Endodermal cell (in vitro differentiated cells): ENCODE measurements around the gene PIK3C3. TPM values are rescaled to one million over a fixed set of nuclear protein-coding genes. Genes with fewer than 3 reads are reported as not detected.

Experiments used
- DNase-seq: peaks from one replicate; pipeline ENCODE4 v3.0.0-alpha.2; 2017
- H3K27ac ChIP-seq: 2 replicates; pipeline ENCODE4 v1.5.1; 2013; ENCODE audit warnings: mild to moderate bottlenecking, low read depth, low read length, moderate library complexity
- H3K27me3 ChIP-seq: 2 replicates; pipeline ENCODE4 v1.6.1; 2013; ENCODE audit warnings: mild to moderate bottlenecking, low read length, moderate library complexity; ENCODE audit not compliant: insufficient read depth, control insufficient read depth, poor library complexity, severe bottlenecking
- H3K36me3 ChIP-seq: 2 replicates; pipeline ENCODE4 v1.7.0; 2013; ENCODE audit warnings: mild to moderate bottlenecking, low read length, moderate library complexity; ENCODE audit not compliant: control insufficient read depth, insufficient read depth
- H3K4me1 ChIP-seq: one replicate; pipeline ENCODE4 v1.7.0; 2013; ENCODE audit warnings: low read length; ENCODE audit not compliant: control insufficient read depth, insufficient read depth
- H3K4me3 ChIP-seq: 2 replicates; pipeline ENCODE4 v1.5.1; 2013; ENCODE audit warnings: mild to moderate bottlenecking, low read length, moderate library complexity
- H3K9ac ChIP-seq: 2 replicates; pipeline ENCODE4 v1.6.1; 2013; ENCODE audit warnings: mild to moderate bottlenecking, low read length, moderate library complexity; ENCODE audit not compliant: poor library complexity, severe bottlenecking; ENCODE audit errors: extremely low read depth
- H3K9me3 ChIP-seq: 2 replicates; pipeline ENCODE4 v1.6.1; 2013; ENCODE audit warnings: mild to moderate bottlenecking, low read length, moderate library complexity; ENCODE audit not compliant: control insufficient read depth
- H3K27ac Mint-ChIP-seq: 2 replicates; pipeline ENCODE4 v1.8.0; 2020; ENCODE audit warnings: mixed read lengths
- H3K27me3 Mint-ChIP-seq: 2 replicates; pipeline ENCODE4 v1.8.0; 2021; ENCODE audit warnings: mild to moderate bottlenecking, mixed read lengths; ENCODE audit not compliant: insufficient read depth
- H3K36me3 Mint-ChIP-seq: 2 replicates; pipeline ENCODE4 v1.8.0; 2020; ENCODE audit warnings: low read depth, mixed read lengths
- H3K4me1 Mint-ChIP-seq: 2 replicates; pipeline ENCODE4 v1.8.0; 2020; ENCODE audit warnings: mixed read lengths
- H3K4me3 Mint-ChIP-seq: 2 replicates; pipeline ENCODE4 v1.8.0; 2020; ENCODE audit warnings: mild to moderate bottlenecking, moderate library complexity, mixed read lengths
- H3K9me3 Mint-ChIP-seq: 2 replicates; pipeline ENCODE4 v1.8.0; 2020; ENCODE audit warnings: mild to moderate bottlenecking, mixed read lengths
- CTCF ChIP-seq: fragments of 200-600 bp; sonication (generic); conservative IDR thresholded peaks from 2 replicates; pipeline ENCODE4 v1.5.0; 2021; ENCODE audit warnings: antibody characterized with exemption, mild to moderate bottlenecking
- WGBS, 2 experiments: methylation state at CpG; one replicate each; pipeline versions ENCODE4 v1.1.5 to v1.1.7; 2013; ENCODE audit warnings: missing lambda C conversion rate in 2 of 2, mixed read lengths in 1 of 2; ENCODE audit not compliant: insufficient coverage in 1 of 2, insufficient read length in 1 of 2; 5-methylcytosine and 5-hydroxymethylcytosine counted together
- total RNA-seq, 2 donors: library from RNA; stranded (reverse); fragmentation: NEBNext Ultra II Directional in 1 of 2; extraction: Animal tissue kit (Norgen Biotek cat#: 25700) in 1 of 2; gene quantifications; 2 replicates in 1 of 2; 3 replicates in 1 of 2; pipeline ENCODE4 v1.2.1, GENCODE V29; 2021

Gene PIK3C3
- total RNA-seq, 2 donors from 2014 or later: 47.0 to 64.8 TPM

GRCh38 chr18:41969881-41970280 is 14.8 kb downstream of the PIK3C3 start:
- no peak for DNase-seq
- H3K4me3 ChIP-seq: no peak overlapping the region
- no peaks in the 10 kb centered on the region for H3K27me3 ChIP-seq
- no peak overlapping the region for H3K4me3 Mint-ChIP-seq
- peaks cover 12% of the 10 kb centered on the region for H3K4me1 Mint-ChIP-seq
- H3K36me3 Mint-ChIP-seq: peaks cover 29% of the 10 kb centered on the region
- no peak for TF ChIP-seq CTCF
- H3K27me3 Mint-ChIP-seq: no peaks in the 10 kb centered on the region
- no peak overlapping the region for H3K27ac ChIP-seq
- H3K36me3 ChIP-seq: peaks cover 45% of the 10 kb centered on the region
- H3K27ac Mint-ChIP-seq: no peak overlapping the region
- no peaks in the 10 kb centered on the region for H3K4me1 ChIP-seq
- H3K9me3 Mint-ChIP-seq: no peaks in the 10 kb centered on the region
- H3K9me3 ChIP-seq: no peaks in the 10 kb centered on the region
- no peak overlapping the region for H3K9ac ChIP-seq
- 91% methylated on average over 1 of the region's 1 CpG; no CpG with 5 or more reads in 1 of the 2 experiments for WGBS, 2 experiments

GRCh38 chr18:41972067-41972925 is 17.3 kb downstream of the PIK3C3 start:
- no peak for TF ChIP-seq CTCF
- peaks cover 33% of the 10 kb centered on the region for H3K36me3 Mint-ChIP-seq
- no peaks in the 10 kb centered on the region for H3K27me3 ChIP-seq
- WGBS, 2 experiments: 100% methylated on average over 1 to 2 of the region's 3 CpGs
- no peaks in the 10 kb centered on the region for H3K4me1 ChIP-seq
- no peaks in the 10 kb centered on the region for H3K27me3 Mint-ChIP-seq
- H3K27ac ChIP-seq: no peak overlapping the region
- no peak overlapping the region for H3K9ac ChIP-seq
- H3K4me1 Mint-ChIP-seq: peaks cover 1% of the 10 kb centered on the region
- H3K4me3 ChIP-seq: no peak overlapping the region
- no peaks in the 10 kb centered on the region for H3K9me3 Mint-ChIP-seq
- no peak overlapping the region for H3K27ac Mint-ChIP-seq
- H3K36me3 ChIP-seq: peaks cover 48% of the 10 kb centered on the region
- DNase-seq: no peak
- H3K9me3 ChIP-seq: no peaks in the 10 kb centered on the region
- H3K4me3 Mint-ChIP-seq: no peak overlapping the region

GRCh38 chr18:41973983-41974382 is 18.9 kb downstream of the PIK3C3 start:
- no peak overlapping the region for H3K9ac ChIP-seq
- no peak overlapping the region for H3K4me3 ChIP-seq
- WGBS, 2 experiments: 92% methylated on average over 1 of the region's 2 CpGs; no CpG with 5 or more reads in 1 of the 2 experiments
- no peaks in the 10 kb centered on the region for H3K4me1 ChIP-seq
- Mint-ChIP-seq H3K36me3 (peaks cover 33% of the 10 kb centered on the region), H3K4me3 (no peak overlapping the region), H3K27me3 (no peaks in the 10 kb centered on the region), H3K27ac (no peak overlapping the region), H3K4me1 (no peaks in the 10 kb centered on the region), H3K9me3 (no peaks in the 10 kb centered on the region)
- H3K27me3 ChIP-seq: no peaks in the 10 kb centered on the region
- no peaks in the 10 kb centered on the region for H3K9me3 ChIP-seq
- DNase-seq: no peak
- H3K27ac ChIP-seq: no peak overlapping the region
- TF ChIP-seq CTCF: no peak
- H3K36me3 ChIP-seq: peaks cover 34% of the 10 kb centered on the region
